Middle frontal gyrus (tissue), 1 donor: ENCODE measurements around the gene THSD7B.
"Not testable (repeated sequence)": the region's sequence is repeated elsewhere in the genome, so short reads cannot be mapped to it uniquely, and the experiment has no call there.

Source experiments
- DNase-seq: peaks from one replicate; pipeline ENCODE4 v3.0.0-alpha.2; 2015; ENCODE audit warnings: low spot score; ENCODE audit errors: extremely low spot score

Gene THSD7B

GRCh38 chr2:136765256-136766072, at the start of gene THSD7B:
Gene THSD7B, plus strand, starts transcription at chr2:136765545. Its CDS starts 116,634 bp downstream, at chr2:136882179.
- no peak for DNase-seq

GRCh38 chr2:136718273-136718672, 47.1 kb upstream of the THSD7B start:
- no peak for DNase-seq

GRCh38 chr2:136727973-136728699, 37.2 kb upstream of the THSD7B start:
- DNase-seq, result no peak

GRCh38 chr2:136736236-136736635, 29.1 kb upstream of the THSD7B start:
- no peak for DNase-seq

GRCh38 chr2:136738044-136738443, 27.3 kb upstream of the THSD7B start:
- no peak for DNase-seq

GRCh38 chr2:136741471-136741870, 23.9 kb upstream of the THSD7B start:
- no peak for DNase-seq

GRCh38 chr2:136750065-136750464, 15.3 kb upstream of the THSD7B start:
- DNase-seq, result no peak

- no peak for DNase-seq
Measured at GRCh38 chr2:136751406-136751805, 13.9 kb upstream of the THSD7B start.

- not testable (repeated sequence) for DNase-seq
Measured at GRCh38 chr2:136758504-136758903, 6.8 kb upstream of the THSD7B start.

GRCh38 chr2:136764452-136765255, 691 bp upstream of the THSD7B start:
- DNase-seq, result no peak

- DNase-seq, result no peak
Measured at GRCh38 chr2:136766073-136766404, 694 bp downstream of the THSD7B start.

GRCh38 chr2:136767030-136767429, 1.7 kb downstream of the THSD7B start:
- no peak for DNase-seq

- no peak for DNase-seq
Measured at GRCh38 chr2:136769871-136770270, 4.5 kb downstream of the THSD7B start.

- no peak for DNase-seq
Measured at GRCh38 chr2:136770384-136770783, 5.0 kb downstream of the THSD7B start.

- DNase-seq, result no peak
Measured at GRCh38 chr2:136777391-136777790, 12.0 kb downstream of the THSD7B start.

- DNase-seq, result no peak
Measured at GRCh38 chr2:136783856-136784255, 18.5 kb downstream of the THSD7B start.

GRCh38 chr2:136785215-136785614, 19.9 kb downstream of the THSD7B start:
- DNase-seq, result no peak

- DNase-seq, result no peak
Measured at GRCh38 chr2:136787970-136788369, 22.6 kb downstream of the THSD7B start.

GRCh38 chr2:136796339-136796738, 31.0 kb downstream of the THSD7B start:
- no peak for DNase-seq

- no peak for DNase-seq
Measured at GRCh38 chr2:136798766-136799165, 33.4 kb downstream of the THSD7B start.

GRCh38 chr2:136801661-136802060, 36.3 kb downstream of the THSD7B start:
- DNase-seq, result no peak

- DNase-seq, result no peak
Measured at GRCh38 chr2:136809998-136810397, 44.7 kb downstream of the THSD7B start.
